GM20000 (cell line): ENCODE results near the gene FRMD4B.

Source experiments
- DNase-seq: peaks from one replicate; pipeline ENCODE4 v3.0.0; 2012; ENCODE audit warnings: low spot score
- CTCF ChIP-seq: IDR thresholded peaks from 2 replicates; pipeline ENCODE4 v1.5.1; 2012; ENCODE audit warnings: mild to moderate bottlenecking, control low read depth; ENCODE audit errors: extremely low read depth, missing control alignments

The FRMD4B gene

GRCh38 chr3:69353503-69353902 is 32.4 kb downstream of the FRMD4B start:
- no peak for TF ChIP-seq CTCF
- DNase-seq: no peak

- no peak for TF ChIP-seq CTCF
- no peak for DNase-seq
Observed at GRCh38 chr3:69353088-69353478, 32.8 kb downstream of the FRMD4B start.

- no peak for DNase-seq
- TF ChIP-seq CTCF: no peak
Observed at GRCh38 chr3:69352305-69353087, 33.4 kb downstream of the FRMD4B start.

- DNase-seq: no peak
- no peak for TF ChIP-seq CTCF
Observed at GRCh38 chr3:69343875-69344274, 42.0 kb downstream of the FRMD4B start.

- TF ChIP-seq CTCF: no peak
Observed at GRCh38 chr3:69342074-69342473, 43.8 kb downstream of the FRMD4B start.

GRCh38 chr3:69339760-69340159 is 46.1 kb downstream of the FRMD4B start:
- TF ChIP-seq CTCF: no peak
- no peak for DNase-seq

More at GRCh38 chr3:69342074-69342473, 43.8 kb downstream of the FRMD4B start:
- no peak for DNase-seq

- no peak for DNase-seq
- no peak for TF ChIP-seq CTCF
Observed at GRCh38 chr3:69338911-69339310, 47.0 kb downstream of the FRMD4B start.
